ACHN (cell line): ENCODE results near the gene PLGRKT.
"Not testable (repeated sequence)": the region's sequence is repeated elsewhere in the genome, so short reads cannot be mapped to it uniquely, and the experiment has no call there.

ENCODE experiments used
- DNase-seq: peaks from one replicate; pipeline ENCODE4 v3.0.0-alpha.2; 2015
- in situ Hi-C: cut with HindIII; loops from 2 replicates; pipeline ENCODE4 v1.10.0; 2017; ENCODE audit warnings: low sequenced_read_pairs, low pct_ligation_motif_present, low pct_unique_long_range_greater_than_20kb

PLGRKT gene

GRCh38 chr9:5436441-5436840, 1.3 kb downstream of the PLGRKT start:
- in situ Hi-C loops, result no loop called here
- DNase-seq, result no peak

DNA sequence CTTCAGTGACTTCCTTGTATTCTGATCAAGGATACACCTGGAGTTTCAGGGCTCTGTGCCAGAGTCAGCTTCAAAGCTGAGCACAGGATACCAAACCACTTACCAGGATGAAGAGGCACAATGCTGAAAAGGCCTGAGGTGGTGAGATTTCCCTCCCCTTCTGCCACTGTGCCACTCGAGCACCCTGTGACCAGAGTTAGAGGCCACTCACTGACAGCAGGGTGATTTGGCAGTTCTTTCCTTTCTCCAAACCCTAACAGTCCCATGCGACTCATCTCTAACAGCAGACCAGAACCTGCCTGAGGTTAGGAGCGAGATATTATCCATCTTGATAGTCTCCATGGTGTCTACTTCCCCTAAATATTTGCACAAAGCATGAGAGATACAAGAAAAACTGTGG, 1.8 kb downstream of the PLGRKT start:
- in situ Hi-C loops, result no loop called here
- DNase-seq, result no peak

DNA sequence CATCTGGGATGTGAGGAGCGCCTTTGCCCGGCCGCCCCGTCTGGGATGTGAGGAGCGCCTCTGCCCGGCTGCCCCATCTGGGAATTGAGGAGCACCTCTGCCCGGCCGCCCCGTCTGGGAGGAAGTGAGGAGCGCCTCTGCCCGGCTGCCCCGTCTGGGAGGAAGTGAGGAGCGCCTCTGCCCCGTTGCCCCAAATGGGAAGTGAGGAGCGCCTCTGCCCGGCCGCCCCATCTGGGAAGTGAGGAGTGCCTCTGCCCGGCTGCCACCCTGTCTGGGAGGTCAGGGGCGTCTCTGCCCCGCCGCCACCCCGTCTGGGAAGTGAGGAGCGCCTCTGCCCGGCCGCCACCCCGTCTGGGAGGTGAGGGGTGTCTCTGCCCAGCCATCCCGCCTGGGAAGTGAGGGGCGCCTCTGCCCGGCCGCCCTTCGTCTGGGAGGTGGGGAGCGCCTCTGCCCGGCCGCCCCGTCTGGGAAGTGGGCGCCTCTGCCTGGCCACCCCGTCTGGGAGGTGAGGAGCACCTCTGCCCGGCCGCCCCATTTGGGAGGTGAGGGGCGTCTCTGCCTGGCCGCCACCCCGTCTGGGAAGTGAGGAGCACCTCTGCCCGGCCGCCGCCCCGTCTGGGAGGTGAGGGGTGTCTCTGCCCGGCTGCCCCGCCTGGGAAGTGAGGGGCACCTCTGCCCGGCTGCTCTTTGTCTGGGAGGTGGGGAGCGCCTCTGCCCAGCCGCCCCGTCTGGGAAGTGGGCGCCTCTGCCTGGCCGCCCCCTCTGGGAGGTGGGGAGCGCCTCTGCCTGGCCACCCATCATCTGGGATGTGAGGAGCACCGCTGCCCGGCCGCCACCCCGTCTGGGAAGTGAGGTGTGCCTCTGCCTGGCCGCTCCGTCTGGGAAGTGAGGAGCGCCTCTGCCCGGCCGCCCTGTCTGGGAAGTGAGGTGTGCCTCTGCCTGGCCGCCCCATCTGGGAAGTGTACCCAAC, 3.6 kb downstream of the PLGRKT start:
- DNase-seq, in situ Hi-C loops: not testable (repeated sequence)

- DNase-seq, in situ Hi-C loops: not testable (repeated sequence)
Observed at GRCh38 chr9:5433328-5433727, 4.4 kb downstream of the PLGRKT start.

DNA sequence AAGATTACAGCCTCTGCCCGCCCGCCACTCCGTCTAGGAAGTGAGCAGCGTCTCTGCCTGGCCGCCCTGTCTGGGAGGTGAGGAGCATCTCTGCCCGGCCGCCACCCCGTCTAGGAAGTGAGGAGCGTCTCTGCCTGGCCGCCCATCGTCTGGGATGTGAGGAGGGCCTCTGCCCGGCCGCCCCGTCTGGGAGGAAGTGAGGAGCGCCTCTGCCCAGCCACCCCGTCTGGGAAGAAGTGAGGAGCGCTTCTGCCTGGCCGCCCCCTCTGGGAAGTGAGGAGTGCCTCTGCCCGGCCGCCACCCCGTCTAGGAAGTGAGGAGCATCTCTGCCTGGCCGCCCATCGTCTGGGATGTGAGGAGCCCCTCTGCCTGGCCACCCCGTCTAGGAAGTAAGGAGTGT, 4.8 kb downstream of the PLGRKT start:
- DNase-seq, in situ Hi-C loops: not testable (repeated sequence)

GRCh38 chr9:5430912-5431311, 6.8 kb downstream of the PLGRKT start:
- DNase-seq, result no peak
- in situ Hi-C loops, result no loop called here

DNA sequence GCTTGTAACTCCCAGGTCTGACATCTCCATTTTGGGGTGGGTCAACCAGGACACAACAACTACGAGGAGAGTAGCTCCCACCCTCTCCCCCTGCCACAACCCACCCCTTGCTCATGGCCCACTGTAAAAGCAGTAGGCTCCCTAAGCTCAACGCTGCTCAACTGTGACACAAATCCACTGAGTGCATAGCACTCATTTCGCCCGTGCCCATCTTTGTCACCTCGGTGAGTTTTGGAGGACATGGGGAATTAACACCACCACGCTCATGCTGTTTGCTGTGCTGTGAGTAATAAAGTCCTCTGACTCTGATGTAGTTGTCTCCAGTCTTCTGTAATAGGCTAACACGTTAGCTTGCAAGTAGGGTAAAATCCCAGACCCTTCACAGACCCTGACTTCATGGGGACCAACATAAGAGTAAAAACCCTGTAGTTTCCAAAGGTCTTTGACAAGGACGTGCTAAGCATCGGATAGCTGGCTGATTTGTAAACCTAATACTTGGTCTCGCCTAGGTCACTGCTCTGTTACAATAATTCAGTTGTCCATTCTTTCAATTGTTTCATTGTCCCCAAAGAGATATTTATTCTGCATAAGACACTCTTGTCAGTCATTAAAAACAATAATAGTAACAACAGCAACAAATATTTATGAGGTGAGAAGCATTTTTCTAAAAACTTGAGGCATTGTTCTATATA, 7.7 kb downstream of the PLGRKT start:
- DNase-seq, result no peak
- in situ Hi-C loops, result no loop called here

- no peak for DNase-seq
- in situ Hi-C loops, result no loop called here
Observed at GRCh38 chr9:5428794-5429528, 8.8 kb downstream of the PLGRKT start.

- no peak for DNase-seq
- in situ Hi-C loops, result no loop called here
Observed at GRCh38 chr9:5428172-5428571, 9.6 kb downstream of the PLGRKT start.

- no peak for DNase-seq
- in situ Hi-C loops, result no loop called here
Observed at GRCh38 chr9:5427005-5427404, 10.7 kb downstream of the PLGRKT start.

GRCh38 chr9:5425006-5425628, 12.6 kb downstream of the PLGRKT start:
- peak; percentile 56 for DNase-seq
- in situ Hi-C loops, result no loop called here

- in situ Hi-C loops, result no loop called here
- no peak for DNase-seq
Observed at GRCh38 chr9:5422276-5422675, 15.4 kb downstream of the PLGRKT start.

- in situ Hi-C loops, result no loop called here
- DNase-seq, result no peak
Observed at GRCh38 chr9:5421163-5421562, 16.6 kb downstream of the PLGRKT start.

GRCh38 chr9:5419987-5420386, 17.7 kb downstream of the PLGRKT start:
- in situ Hi-C loops, result no loop called here
- DNase-seq, result no peak

GRCh38 chr9:5418481-5418880, 19.2 kb downstream of the PLGRKT start:
- no peak for DNase-seq
- in situ Hi-C loops, result no loop called here

- no peak for DNase-seq
- in situ Hi-C loops, result no loop called here
Observed at GRCh38 chr9:5416953-5417352, 20.8 kb downstream of the PLGRKT start.

- in situ Hi-C loops, result no loop called here
- no peak for DNase-seq
Observed at GRCh38 chr9:5408596-5408995, 29.1 kb downstream of the PLGRKT start.

DNA sequence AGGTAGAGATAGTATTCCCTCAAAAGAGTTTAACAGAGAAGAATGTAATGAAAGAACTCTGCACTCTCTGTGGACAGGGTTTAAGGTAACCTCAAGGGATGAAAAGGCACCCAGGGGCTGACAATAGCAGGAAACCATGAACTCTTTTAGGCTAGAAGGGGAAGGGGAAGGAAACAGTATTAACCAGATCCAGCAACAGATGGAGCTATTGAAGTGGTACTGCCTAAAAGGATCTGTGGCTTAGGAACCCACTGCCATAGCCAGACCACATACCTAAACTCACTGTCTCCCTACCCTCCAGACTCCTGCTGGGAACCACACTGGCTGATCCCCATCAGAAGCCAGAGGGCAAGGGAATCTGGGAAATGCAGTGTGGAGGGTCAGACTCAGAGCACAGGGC, 35.5 kb downstream of the PLGRKT start:
- in situ Hi-C loops, result no loop called here
- DNase-seq, result no peak

DNA sequence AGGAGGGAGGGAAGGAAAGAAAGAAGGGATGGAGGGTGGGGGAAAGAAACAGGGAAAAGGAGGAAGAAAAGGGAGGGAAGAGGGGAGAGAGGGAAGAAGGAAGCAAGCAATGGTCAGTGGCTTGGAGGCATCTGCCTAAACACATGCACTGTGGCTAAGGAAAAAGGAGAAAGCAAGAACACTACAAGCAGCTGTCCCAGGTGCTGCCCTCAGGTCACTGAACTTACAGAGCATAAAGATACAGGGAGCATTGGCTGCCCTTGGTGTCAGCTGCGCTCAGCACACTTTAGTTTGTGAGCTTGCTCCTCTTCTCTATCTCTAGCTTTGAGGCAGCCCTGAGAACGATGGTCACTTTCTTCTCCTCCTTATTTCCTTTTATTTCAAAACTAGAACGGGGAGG, 40.2 kb downstream of the PLGRKT start:
- DNase-seq, in situ Hi-C loops: not testable (repeated sequence)
